ENCODE results near the gene CACHD1.

Gene CACHD1

GRCh38 chr1:64458915-64459314 lies 11.0 kb upstream of the CACHD1 start:
- no peak overlapping the region for H3K4me3 ChIP-seq (replicated peaks; ENCODE audit: insufficient read depth, low read length)
- H3K27me3 ChIP-seq (ENCODE audit: insufficient read depth, poor library complexity, severe bottlenecking): no peaks in the 10 kb centered on the region
- TF ChIP-seq SPI1 (IDR thresholded peaks at IDR 0.05; ENCODE audit: borderline replicate concordance, low read depth): no peak
- TF ChIP-seq GABPA (IDR thresholded peaks at IDR 0.05; ENCODE audit: low read depth): no peak
- TF ChIP-seq, protein P1, sequence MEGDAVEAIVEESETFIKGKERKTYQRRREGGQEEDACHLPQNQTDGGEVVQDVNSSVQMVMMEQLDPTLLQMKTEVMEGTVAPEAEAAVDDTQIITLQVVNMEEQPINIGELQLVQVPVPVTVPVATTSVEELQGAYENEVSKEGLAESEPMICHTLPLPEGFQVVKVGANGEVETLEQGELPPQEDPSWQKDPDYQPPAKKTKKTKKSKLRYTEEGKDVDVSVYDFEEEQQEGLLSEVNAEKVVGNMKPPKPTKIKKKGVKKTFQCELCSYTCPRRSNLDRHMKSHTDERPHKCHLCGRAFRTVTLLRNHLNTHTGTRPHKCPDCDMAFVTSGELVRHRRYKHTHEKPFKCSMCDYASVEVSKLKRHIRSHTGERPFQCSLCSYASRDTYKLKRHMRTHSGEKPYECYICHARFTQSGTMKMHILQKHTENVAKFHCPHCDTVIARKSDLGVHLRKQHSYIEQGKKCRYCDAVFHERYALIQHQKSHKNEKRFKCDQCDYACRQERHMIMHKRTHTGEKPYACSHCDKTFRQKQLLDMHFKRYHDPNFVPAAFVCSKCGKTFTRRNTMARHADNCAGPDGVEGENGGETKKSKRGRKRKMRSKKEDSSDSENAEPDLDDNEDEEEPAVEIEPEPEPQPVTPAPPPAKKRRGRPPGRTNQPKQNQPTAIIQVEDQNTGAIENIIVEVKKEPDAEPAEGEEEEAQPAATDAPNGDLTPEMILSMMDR (IDR thresholded peaks at IDR 0.05; ENCODE audit: insufficient read depth, low read length): no peak
- TF ChIP-seq, protein P2, sequence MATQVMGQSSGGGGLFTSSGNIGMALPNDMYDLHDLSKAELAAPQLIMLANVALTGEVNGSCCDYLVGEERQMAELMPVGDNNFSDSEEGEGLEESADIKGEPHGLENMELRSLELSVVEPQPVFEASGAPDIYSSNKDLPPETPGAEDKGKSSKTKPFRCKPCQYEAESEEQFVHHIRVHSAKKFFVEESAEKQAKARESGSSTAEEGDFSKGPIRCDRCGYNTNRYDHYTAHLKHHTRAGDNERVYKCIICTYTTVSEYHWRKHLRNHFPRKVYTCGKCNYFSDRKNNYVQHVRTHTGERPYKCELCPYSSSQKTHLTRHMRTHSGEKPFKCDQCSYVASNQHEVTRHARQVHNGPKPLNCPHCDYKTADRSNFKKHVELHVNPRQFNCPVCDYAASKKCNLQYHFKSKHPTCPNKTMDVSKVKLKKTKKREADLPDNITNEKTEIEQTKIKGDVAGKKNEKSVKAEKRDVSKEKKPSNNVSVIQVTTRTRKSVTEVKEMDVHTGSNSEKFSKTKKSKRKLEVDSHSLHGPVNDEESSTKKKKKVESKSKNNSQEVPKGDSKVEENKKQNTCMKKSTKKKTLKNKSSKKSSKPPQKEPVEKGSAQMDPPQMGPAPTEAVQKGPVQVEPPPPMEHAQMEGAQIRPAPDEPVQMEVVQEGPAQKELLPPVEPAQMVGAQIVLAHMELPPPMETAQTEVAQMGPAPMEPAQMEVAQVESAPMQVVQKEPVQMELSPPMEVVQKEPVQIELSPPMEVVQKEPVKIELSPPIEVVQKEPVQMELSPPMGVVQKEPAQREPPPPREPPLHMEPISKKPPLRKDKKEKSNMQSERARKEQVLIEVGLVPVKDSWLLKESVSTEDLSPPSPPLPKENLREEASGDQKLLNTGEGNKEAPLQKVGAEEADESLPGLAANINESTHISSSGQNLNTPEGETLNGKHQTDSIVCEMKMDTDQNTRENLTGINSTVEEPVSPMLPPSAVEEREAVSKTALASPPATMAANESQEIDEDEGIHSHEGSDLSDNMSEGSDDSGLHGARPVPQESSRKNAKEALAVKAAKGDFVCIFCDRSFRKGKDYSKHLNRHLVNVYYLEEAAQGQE (IDR thresholded peaks at IDR 0.05; ENCODE audit: insufficient replicate concordance, low read depth): no peak
- TF ChIP-seq POLR2AphosphoS5 (IDR thresholded peaks at IDR 0.05; ENCODE audit: low read depth): no peak
- no peak overlapping the region for H3K27ac ChIP-seq (replicated peaks)
- no peak for DNase-seq (ENCODE audit: low read depth in 1 of 2, low spot score in 1 of 2)

- no peak for DNase-seq (ENCODE audit: low read depth in 1 of 2, low spot score in 1 of 2)
- Histone ChIP-seq H3K27ac (replicated peaks) (no peak overlapping the region), H3K4me3 (replicated peaks; ENCODE audit: insufficient read depth, low read length) (no peak overlapping the region), H3K27me3 (ENCODE audit: insufficient read depth, poor library complexity, severe bottlenecking) (no peaks in the 10 kb centered on the region)
- TF ChIP-seq SPI1 (IDR thresholded peaks at IDR 0.05; ENCODE audit: borderline replicate concordance, low read depth): no peak
- no peak for TF ChIP-seq POLR2AphosphoS5 (IDR thresholded peaks at IDR 0.05; ENCODE audit: low read depth)
- TF ChIP-seq, protein P2 (IDR thresholded peaks at IDR 0.05; ENCODE audit: insufficient replicate concordance, low read depth): no peak
- TF ChIP-seq GABPA (IDR thresholded peaks at IDR 0.05; ENCODE audit: low read depth): no peak
- TF ChIP-seq, protein P1 (IDR thresholded peaks at IDR 0.05; ENCODE audit: insufficient read depth, low read length): no peak
Observed at GRCh38 chr1:64459743-64460142, 10.2 kb upstream of the CACHD1 start.

DNA sequence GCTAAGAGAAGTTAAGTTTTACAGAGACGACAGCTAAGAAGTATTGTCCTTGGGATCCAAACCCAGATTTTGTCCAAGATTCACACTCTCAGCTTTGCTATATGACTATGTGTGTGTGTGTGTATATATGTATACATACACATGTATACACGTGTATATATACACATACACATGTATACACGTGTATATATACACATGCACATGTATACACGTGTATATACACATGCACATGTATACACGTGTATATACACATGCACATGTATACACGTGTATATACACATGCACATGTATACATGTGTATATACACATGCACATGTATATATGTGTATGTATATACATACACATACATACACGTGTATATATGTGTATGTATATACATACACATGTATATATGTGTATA lies 3.9 kb upstream of the CACHD1 start:
- TF ChIP-seq, protein P2 (IDR thresholded peaks at IDR 0.05; ENCODE audit: insufficient replicate concordance, low read depth): no peak
- TF ChIP-seq SPI1 (IDR thresholded peaks at IDR 0.05; ENCODE audit: borderline replicate concordance, low read depth) (no peak), GABPA (IDR thresholded peaks at IDR 0.05; ENCODE audit: low read depth) (no peak), POLR2AphosphoS5 (IDR thresholded peaks at IDR 0.05; ENCODE audit: low read depth) (no peak)
- TF ChIP-seq, protein P1 (IDR thresholded peaks at IDR 0.05; ENCODE audit: insufficient read depth, low read length): no peak

More for the DNA sequence above, 3.9 kb upstream of the CACHD1 start:
- Histone ChIP-seq H3K4me3 (replicated peaks; ENCODE audit: insufficient read depth, low read length) (no peak overlapping the region), H3K27me3 (ENCODE audit: insufficient read depth, poor library complexity, severe bottlenecking) (peaks cover 29% of the 10 kb centered on the region), H3K27ac (replicated peaks) (no peak overlapping the region)
- DNase-seq (ENCODE audit: low read depth in 1 of 2, low spot score in 1 of 2): no peak

All from HL-60 (cell line).